OCI-LY1 (cell line): ENCODE measurements around the gene SLC13A1.

Source experiments
- H2AFZ ChIP-seq: fragments of 200-600 bp; sonication (generic), shearing (Covaris generic); 2 replicates; pipeline ENCODE4 v1.6.0; 2014; ENCODE audit warnings: antibody characterized with exemption, mild to moderate bottlenecking, low read length
- H3F3A ChIP-seq: fragments of 200-600 bp; sonication (generic), shearing (Covaris generic); 2 replicates; pipeline ENCODE4 v1.6.0; 2014; ENCODE audit warnings: mild to moderate bottlenecking, antibody characterized with exemption, low read length, moderate library complexity; ENCODE audit not compliant: insufficient read depth
- H3K27ac ChIP-seq: fragments of 200-600 bp; sonication (generic); 2 replicates; pipeline ENCODE4 v1.5.1; 2014; ENCODE audit warnings: low read length, mixed run types, mild to moderate bottlenecking, low read depth; ENCODE audit not compliant: poor library complexity, severe bottlenecking
- H3K27me3 ChIP-seq: fragments of 200-600 bp; sonication (generic); 2 replicates; pipeline ENCODE4 v1.6.0; 2014; ENCODE audit warnings: antibody characterized with exemption, mild to moderate bottlenecking, low read length, moderate library complexity; ENCODE audit not compliant: insufficient read depth
- H3K36me3 ChIP-seq: fragments of 200-600 bp; sonication (generic); 2 replicates; pipeline ENCODE4 v1.6.1; 2014; ENCODE audit warnings: mild to moderate bottlenecking, antibody characterized with exemption, low read length, moderate library complexity, mixed read lengths; ENCODE audit not compliant: insufficient read depth
- H3K4me1 ChIP-seq: fragments of 200-600 bp; sonication (generic); 2 replicates; pipeline ENCODE4 v1.5.1; 2014; ENCODE audit warnings: mild to moderate bottlenecking, low read length, moderate library complexity; ENCODE audit not compliant: insufficient read depth, severe bottlenecking
- H3K4me2 ChIP-seq: fragments of 200-600 bp; sonication (generic), shearing (Covaris generic); 2 replicates; pipeline ENCODE4 v1.6.1; 2014; ENCODE audit warnings: low read length
- H3K4me3 ChIP-seq: fragments of 200-600 bp; sonication (generic); 2 replicates; pipeline ENCODE4 v1.5.1; 2014; ENCODE audit warnings: low read length, low read depth, mild to moderate bottlenecking, mixed read lengths; ENCODE audit not compliant: poor library complexity, severe bottlenecking
- H3K79me2 ChIP-seq: fragments of 200-600 bp; shearing (Covaris generic); 2 replicates; pipeline ENCODE4 v1.6.1; 2016; ENCODE audit warnings: mixed run types, low read length, mixed read lengths; ENCODE audit not compliant: insufficient read depth
- H3K9ac ChIP-seq: fragments of 200-600 bp; sonication (generic), shearing (Covaris generic); 2 replicates; pipeline ENCODE4 v1.6.1; 2014; ENCODE audit warnings: mild to moderate bottlenecking, low read length, mixed read lengths
- H3K9me2 ChIP-seq: fragments of 200-600 bp; sonication (generic), shearing (Covaris generic); 2 replicates; pipeline ENCODE4 v1.6.1; 2014; ENCODE audit warnings: low read depth, mild to moderate bottlenecking, low read length, mixed read lengths
- H3K9me3 ChIP-seq: fragments of 200-600 bp; shearing (Covaris generic); 2 replicates; pipeline ENCODE4 v1.6.1; 2014; ENCODE audit warnings: low read length, mixed read lengths
- H4K20me1 ChIP-seq: fragments of 200-600 bp; sonication (generic), shearing (Covaris generic); 2 replicates; pipeline ENCODE4 v1.6.0; 2016; ENCODE audit warnings: mild to moderate bottlenecking, low read length; ENCODE audit not compliant: insufficient read depth
- CTCF ChIP-seq: fragments of 200-600 bp; sonication (generic), shearing (Covaris generic); IDR thresholded peaks from 2 replicates; pipeline ENCODE4 v1.5.1; 2017; ENCODE audit warnings: mild to moderate bottlenecking, antibody characterized with exemption, low read length, moderate library complexity, mixed read lengths
- EZH2 ChIP-seq: fragments of 200-600 bp; sonication (generic), shearing (Covaris generic); IDR thresholded peaks from 2 replicates; pipeline ENCODE4 v1.8.0; 2017; ENCODE audit warnings: borderline replicate concordance, mixed run types, mild to moderate bottlenecking, antibody characterized with exemption, low read length, moderate library complexity, mixed read lengths

Gene SLC13A1

GRCh38 chr7:123190109-123190831, 9.5 kb downstream of the SLC13A1 start:
- Histone ChIP-seq H3K79me2 (no peaks in the 10 kb centered on the region), H4K20me1 (no peaks in the 10 kb centered on the region), H3K9me3 (no peaks in the 10 kb centered on the region), H3K36me3 (no peaks in the 10 kb centered on the region), H3K4me3 (no peak overlapping the region), H3K27ac (no peak overlapping the region), H2AFZ (no peak overlapping the region), H3K9ac (no peak overlapping the region), H3K9me2 (no peaks in the 10 kb centered on the region), H3K4me2 (no peak overlapping the region), H3K27me3 (no peaks in the 10 kb centered on the region), H3K4me1 (peaks cover 8% of the 10 kb centered on the region), H3F3A (no peaks in the 10 kb centered on the region)
- TF ChIP-seq EZH2 = no peak
- no peak for TF ChIP-seq CTCF

- Histone ChIP-seq H2AFZ (no peak overlapping the region), H3K27ac (no peak overlapping the region), H3K9ac (no peak overlapping the region), H3K27me3 (no peaks in the 10 kb centered on the region), H3K9me3 (no peaks in the 10 kb centered on the region), H4K20me1 (no peaks in the 10 kb centered on the region), H3K36me3 (no peaks in the 10 kb centered on the region), H3K4me3 (no peak overlapping the region), H3K4me2 (no peak overlapping the region), H3K9me2 (no peaks in the 10 kb centered on the region), H3F3A (no peaks in the 10 kb centered on the region), H3K4me1 (peaks cover 8% of the 10 kb centered on the region), H3K79me2 (no peaks in the 10 kb centered on the region)
- TF ChIP-seq EZH2 (no peak), CTCF (no peak)
Measured at GRCh38 chr7:123185756-123186155, 14.0 kb downstream of the SLC13A1 start.

- Histone ChIP-seq H3K79me2 (no peaks in the 10 kb centered on the region), H3F3A (no peaks in the 10 kb centered on the region), H3K36me3 (no peaks in the 10 kb centered on the region), H3K4me2 (no peak overlapping the region), H3K27me3 (no peaks in the 10 kb centered on the region), H3K4me1 (no peaks in the 10 kb centered on the region), H3K9me2 (no peaks in the 10 kb centered on the region), H2AFZ (no peak overlapping the region), H3K9ac (no peak overlapping the region), H3K27ac (no peak overlapping the region), H4K20me1 (no peaks in the 10 kb centered on the region), H3K9me3 (no peaks in the 10 kb centered on the region), H3K4me3 (no peak overlapping the region)
- no peak for TF ChIP-seq EZH2
- TF ChIP-seq CTCF = no peak
Measured at GRCh38 chr7:123184271-123184670, 15.5 kb downstream of the SLC13A1 start.
